HG03108 (cell line): ENCODE data around the gene IGFBP4.

Source experiments
- ATAC-seq: cut with Tn5 transposase; IDR thresholded peaks from one replicate; pipeline ENCODE4 v1.9.1; 2021; ENCODE audit warnings: moderate library complexity; ENCODE audit not compliant: unreplicated experiment

Gene IGFBP4

GRCh38 chr17:40454613-40454995, 11.4 kb downstream of the IGFBP4 start:
- no peak for ATAC-seq

- no peak for ATAC-seq
These were observed 13.2 kb downstream of the IGFBP4 start for GRCh38 chr17:40456396-40456951.

GRCh38 chr17:40457369-40457768, 14.1 kb downstream of the IGFBP4 start:
- no peak for ATAC-seq

GRCh38 chr17:40457964-40458791, 14.9 kb downstream of the IGFBP4 start:
- ATAC-seq, result no peak

GRCh38 chr17:40458851-40459482, 15.7 kb downstream of the IGFBP4 start:
- no peak for ATAC-seq

- ATAC-seq, result no peak
These were observed 16.7 kb downstream of the IGFBP4 start for GRCh38 chr17:40459636-40460603.

- ATAC-seq, result no peak
These were observed 17.3 kb downstream of the IGFBP4 start for GRCh38 chr17:40460604-40460967.

GRCh38 chr17:40460968-40461731, 17.9 kb downstream of the IGFBP4 start:
- ATAC-seq, result no peak

- ATAC-seq, result no peak
These were observed 18.6 kb downstream of the IGFBP4 start for GRCh38 chr17:40461732-40462342.

GRCh38 chr17:40462343-40463121, 19.3 kb downstream of the IGFBP4 start:
- ATAC-seq, result no peak

GRCh38 chr17:40463122-40463550, 19.9 kb downstream of the IGFBP4 start:
- no peak for ATAC-seq

GRCh38 chr17:40464392-40464855, 21.2 kb downstream of the IGFBP4 start:
- no peak for ATAC-seq

- ATAC-seq, result no peak
These were observed 23.2 kb downstream of the IGFBP4 start for GRCh38 chr17:40466298-40466971.

- ATAC-seq, result no peak
These were observed 24.1 kb downstream of the IGFBP4 start for GRCh38 chr17:40467281-40467867.

- no peak for ATAC-seq
These were observed 25.3 kb downstream of the IGFBP4 start for GRCh38 chr17:40468560-40468959.

- ATAC-seq, result no peak
These were observed 26.8 kb downstream of the IGFBP4 start for GRCh38 chr17:40469805-40470675.
